Measurements from ENCODE around the gene LRRC8B.

The LRRC8B gene

DNA sequence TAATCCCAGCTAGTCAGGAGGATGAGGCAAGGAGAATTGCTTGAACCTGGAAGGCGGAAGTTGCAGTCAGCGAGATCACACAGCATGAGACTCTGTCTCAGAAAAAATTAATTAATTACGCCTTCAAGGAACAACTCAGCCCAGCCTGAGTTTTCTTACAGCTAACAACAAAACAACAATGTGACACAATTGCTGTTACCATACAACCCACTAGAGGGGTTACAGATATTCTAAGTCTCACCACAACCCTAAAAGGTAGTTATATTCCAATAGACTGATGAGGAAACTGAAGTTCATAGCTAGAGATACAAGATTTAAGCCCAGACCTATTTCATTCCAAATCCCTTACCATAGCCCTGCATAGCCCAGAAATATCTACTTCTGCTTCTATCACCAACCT is 105.4 kb downstream of the LRRC8B start:
- no peak for DNase-seq

DNA sequence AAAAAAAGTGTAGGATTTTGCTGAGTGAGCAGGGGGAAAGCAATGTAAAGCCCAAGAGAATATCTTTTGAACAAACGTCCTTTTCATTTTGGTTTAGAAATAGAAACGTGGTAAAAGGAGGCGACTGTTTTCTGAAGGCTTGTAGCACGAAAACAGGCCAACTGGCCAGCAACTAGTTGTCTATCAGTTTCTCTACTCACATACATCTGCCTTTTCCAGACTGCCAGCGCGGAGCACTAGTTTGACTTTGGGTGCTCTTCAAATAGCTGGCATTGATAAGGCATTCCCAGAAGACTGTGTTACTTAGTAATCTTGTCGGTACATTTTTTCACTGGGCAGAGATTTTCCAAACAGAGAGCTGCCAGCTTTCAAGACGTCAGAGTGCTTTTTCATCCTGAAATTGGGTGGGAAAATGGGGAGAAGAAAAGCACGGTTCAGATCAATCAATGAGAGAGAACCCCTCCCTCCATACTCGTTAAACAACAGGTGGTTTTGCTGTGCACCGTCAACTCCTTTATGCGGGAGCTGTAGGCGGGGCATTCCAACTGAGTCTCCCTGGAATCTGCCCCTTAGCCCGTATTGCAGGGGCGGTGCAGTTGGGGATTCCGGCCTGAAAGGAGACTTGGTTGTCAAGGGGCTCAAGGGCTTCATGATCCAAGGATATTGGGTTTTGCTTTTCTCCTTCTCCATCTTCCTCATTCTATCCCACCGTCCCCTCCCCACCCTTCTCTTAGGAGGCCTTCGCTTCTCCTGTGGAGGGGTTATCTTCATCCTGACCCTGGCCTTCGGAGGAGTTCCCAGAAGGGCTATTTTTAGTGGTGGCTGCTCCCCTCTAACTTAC is 107.4 kb downstream of the LRRC8B start:
- peak in 25 of 58 donors; percentile 11 to 69 (median 47) for DNase-seq

DNA sequence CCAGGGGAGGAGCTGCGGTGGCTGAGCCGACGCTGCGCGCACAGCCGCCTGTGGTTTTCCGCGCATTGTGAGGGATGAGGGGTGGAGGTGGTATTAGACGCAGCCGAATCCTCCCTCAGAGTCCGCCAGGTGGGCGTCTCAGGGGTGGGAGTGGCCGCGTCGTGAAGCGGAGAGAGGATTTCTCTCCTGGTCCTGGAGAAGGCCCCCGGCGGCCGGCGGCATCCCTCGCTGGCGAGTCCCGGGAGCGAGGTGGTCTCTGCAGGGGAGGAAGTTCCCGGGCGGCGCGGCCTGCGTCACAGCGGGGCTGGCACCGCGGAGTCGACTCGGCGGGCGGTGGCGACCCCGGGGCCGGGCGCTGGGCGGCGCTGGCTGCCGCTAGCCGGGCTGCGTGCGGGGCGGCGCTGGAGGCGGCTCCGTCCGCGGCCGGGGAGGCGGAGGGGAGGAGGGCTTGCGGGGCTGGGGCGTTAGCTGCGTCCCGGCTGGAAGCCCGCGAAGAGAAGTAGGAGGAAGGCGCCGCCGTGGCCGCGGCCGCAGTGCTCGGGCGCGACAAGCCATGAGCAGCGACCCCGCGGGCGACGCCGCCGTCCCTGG is 108.1 kb downstream of the LRRC8B start, which contains the start of gene LRRC8C:
TSS of gene LRRC8C (plus strand) at position 464 of the 591 bp plus-strand sequence. CDS start 53,354 bp downstream, outside the sequence.
- peak; percentile 36 to 92 (median 78) for DNase-seq

DNA sequence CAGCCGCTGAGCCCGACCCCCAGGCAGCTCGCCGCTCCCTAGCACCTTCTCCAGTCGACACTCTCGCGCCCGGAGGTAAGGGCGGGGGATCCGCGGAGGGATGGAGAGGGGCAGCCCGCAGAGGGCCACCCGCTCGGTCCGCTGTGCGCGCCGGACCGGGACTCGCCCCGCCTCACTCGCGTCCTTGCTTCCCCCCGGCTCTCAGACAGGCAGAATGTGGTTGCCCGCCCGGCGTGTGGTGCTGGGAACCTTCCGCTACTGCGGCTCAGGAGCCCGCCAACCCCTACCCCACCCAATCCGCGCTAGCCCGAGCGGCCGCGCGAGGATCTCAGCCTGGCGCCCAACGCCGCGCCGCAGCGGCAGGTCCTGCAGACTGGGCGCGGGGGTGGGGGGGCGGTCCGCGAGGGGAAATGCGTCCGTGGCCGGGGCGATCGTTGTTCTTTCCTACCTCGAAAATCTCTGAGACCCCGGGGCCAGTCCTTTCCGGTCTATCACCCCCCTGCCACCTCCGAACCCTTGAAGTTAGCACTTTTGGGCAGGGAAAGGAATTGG is 108.7 kb downstream of the LRRC8B start:
- peak in 36 of 58 donors; percentile 38 to 82 (median 65) for DNase-seq

DNA sequence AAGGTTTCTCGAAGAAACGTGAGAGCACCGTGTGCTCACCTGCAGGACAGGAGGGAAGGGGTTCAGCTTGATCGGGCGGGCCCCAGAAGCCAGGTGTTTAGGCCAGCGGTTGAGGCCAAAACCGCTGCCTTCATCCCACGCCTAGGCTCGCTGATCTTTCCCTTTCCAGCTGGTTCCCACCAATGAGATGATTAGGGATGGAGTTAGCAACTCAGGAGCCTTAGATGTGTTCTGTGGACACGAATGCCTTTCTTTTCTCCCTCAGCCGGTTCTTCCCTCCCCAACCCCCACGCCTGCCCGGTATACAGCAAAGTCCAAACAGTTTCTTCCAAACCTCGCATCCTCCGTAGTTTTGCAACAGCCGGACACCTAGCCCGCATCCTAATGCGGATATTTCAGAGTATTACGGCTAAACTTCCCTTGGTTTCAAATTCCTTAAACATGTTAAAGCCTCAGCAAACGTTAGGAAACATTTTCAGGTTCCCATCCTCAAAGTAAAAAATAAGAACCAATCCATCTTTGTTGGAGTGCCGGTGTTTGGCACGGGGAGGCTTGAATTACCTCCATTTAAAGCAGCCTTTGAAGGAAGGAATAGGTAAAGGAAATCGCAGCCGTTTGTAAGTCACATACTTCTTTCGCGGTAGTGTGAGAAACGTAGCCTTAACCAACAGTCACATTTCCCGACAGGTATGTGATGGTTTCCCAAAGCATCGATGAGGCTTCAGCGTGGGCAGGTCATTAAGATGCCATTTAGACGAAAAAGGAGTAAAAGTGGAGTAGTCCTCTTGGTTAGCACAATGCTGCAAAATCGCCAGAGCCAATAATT is 109.4 kb downstream of the LRRC8B start:
- peak in 12 of 58 donors; percentile 11 to 44 (median 30) for DNase-seq

DNA sequence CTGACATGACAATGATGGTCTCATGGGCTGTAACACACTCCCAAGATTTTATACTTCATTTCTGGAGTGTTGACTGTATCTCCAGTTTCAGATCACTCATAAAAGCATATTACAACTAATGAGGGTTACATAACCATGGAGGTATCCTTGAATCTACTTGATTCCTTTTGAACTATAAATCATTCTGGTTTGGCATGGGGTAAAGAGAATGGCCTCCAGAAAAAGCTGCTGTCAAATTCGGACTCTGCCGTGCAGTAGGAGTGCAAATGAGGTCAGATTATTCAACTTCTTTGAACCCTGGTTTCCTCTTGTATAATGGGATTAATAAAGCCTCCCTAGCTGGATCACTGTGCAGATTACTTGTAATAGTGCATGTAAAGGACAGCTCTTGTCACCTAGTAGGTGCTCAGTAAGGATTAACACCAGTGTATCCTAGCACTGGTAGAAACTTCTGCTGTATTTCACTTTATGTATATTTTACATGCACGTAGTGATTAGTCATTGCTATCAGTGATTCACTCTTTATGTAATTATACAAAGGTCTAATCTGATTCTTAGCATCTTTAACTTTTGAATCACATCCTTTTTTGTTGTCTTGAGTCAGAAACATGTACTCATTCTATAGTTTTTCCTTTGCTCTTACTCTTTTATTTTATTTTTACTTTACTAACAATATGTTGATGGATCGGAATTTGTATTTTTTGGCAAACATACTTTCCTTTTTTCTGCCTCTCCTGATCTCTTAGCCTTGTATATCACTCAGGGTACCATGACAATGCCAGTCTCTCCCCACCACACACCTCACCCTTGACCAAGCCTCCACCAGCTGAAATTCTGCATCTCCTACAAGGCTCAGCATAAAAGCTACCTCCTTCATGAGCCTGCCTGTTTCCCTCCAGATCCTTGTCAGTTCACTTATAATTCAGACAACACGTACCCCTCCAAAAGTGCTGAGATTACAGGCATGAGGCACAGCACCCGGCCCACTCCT is 111.5 kb downstream of the LRRC8B start:
- DNase-seq = no peak

DNA sequence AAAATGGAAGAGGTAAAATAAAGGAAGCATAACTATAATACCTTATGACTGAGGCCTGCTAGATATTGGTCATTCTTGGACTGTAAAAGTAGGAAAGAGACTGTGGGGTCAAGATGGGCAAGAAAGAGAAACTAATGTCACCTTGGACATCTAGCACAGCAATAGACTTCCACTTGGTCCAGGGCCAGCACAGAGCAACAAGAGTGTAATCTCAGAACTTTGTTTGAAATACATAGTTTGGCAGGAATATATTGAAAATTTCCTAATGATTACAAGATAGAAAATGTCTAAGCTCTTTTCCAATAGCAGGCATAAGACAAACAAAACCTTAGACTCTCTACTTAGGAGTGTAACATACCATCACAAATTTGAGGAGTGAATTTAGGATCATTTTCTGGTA is 112.9 kb downstream of the LRRC8B start:
- DNase-seq = no peak

DNA sequence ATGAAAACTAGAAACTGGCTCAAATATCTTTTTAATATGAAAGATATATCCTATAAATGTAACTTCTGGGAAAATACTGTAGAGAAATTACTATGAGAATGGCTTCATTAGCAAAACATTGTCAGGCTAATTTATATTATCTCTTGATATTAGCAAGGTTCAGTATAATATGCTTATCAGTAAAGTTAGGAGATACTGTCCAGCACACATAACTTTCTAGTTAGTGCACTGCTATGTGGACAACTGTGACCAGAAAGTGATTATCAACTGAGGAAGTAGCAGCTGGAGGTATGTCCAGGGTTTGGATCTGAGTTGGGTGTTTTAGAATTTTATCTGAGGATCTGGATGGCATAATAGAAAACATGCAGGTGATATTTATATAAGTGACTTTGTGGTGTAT is 115.8 kb downstream of the LRRC8B start:
- no peak for DNase-seq

DNA sequence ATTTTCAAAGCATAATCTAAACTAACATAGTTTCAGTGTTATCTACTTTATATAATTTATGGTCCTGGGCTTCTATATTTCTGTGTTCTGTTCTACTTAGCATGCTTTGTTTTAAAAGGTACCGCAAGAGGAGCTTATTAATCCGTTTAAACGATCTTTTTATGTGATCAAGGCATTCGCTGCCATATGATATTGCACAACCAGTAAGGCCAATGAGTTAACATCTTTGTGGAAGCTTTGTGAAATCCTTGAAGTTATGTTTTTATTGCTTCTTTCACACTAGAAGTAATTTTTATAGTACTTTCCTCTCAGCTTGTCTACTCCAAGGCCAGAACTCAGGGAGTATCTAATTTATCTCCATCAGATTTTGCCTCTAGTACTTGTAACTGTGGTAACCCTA is 117.2 kb downstream of the LRRC8B start:
- no peak for DNase-seq

DNA sequence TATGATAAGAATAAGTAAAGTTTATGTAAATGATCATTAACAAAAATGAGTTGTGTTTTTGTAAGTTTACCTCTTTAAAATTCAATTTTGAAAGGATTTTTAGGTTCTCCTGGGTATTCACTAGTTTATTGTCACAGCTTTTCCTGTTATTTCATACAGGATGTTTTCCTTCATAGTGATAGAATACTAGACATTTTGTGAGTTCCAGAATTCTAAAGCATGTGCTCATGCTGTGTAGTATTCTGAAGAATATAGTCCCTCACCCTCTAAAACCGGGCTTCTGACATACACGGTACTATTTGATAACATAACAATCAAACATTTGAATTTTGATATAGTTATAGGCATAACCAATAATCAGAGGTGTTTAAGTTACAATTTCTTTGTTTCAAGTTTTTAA is 118.9 kb downstream of the LRRC8B start:
- no peak for DNase-seq

DNA sequence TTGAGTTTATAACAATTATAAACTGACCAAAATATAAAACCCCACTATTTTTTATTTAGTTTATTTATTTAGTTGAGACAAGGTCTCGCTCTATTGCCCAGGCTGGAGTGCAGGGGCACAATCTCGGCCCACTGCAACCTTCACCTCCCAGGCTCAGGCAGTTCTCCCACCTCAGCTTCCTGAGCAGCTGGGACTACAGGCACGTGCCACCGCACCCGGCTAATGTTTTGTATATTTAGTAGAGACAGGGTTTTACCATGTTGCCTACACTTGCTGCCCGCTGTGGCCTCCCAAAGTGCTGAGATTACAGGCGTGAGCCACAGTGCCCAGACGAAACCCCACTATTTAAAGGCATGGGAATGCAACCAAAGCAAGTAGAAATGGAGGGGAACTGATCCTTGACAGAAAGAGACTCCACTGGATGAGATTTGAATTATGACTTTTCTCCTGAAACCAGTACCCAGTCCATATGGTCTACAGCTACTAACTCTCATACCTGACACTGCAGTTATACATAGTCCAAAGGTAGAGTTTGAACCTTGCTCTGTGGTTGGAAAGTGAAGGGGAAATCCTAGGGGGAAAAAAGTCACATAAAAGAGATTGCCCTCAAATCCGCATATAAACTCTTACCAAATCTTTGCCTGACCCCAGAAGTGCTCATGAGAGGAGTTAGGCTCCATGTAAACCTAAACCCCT is 119.6 kb downstream of the LRRC8B start:
- no peak for DNase-seq

DNA sequence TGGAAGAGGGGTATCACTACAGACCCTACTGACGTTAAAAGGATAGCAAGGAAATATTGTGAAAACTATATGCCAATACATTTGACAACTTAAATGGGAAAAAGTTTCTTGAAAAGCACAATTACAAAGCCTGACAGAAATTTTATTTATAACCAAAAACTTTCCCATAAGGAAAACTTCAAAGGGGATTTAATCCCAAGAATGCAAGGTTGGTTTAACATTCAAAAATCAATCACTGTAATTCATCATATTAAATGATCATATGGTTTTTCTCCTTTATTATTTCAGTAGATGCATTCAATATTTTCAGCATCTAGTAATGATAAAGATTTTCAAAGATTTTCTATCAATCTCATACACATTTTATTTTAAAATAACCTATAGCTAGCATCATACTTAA is 121.6 kb downstream of the LRRC8B start:
- DNase-seq = no peak
